IPS DF 4.7 (cell line): ENCODE measurements around the gene GRAPL.
"Not testable (repeated sequence)": the region's sequence is repeated elsewhere in the genome, so short reads cannot be mapped to it uniquely, and the experiment has no call there.

Source experiments
- DNase-seq: peaks from one replicate; pipeline ENCODE4 v3.0.0-alpha.2; 2013; ENCODE audit warnings: low spot score; ENCODE audit errors: extremely low read depth

The GRAPL gene

GRCh38 chr17:19188870-19189708 is 61.7 kb downstream of the GRAPL start:
- DNase-seq, result not testable (repeated sequence)

- DNase-seq, result not testable (repeated sequence)
Measured at GRCh38 chr17:19189781-19190405, 62.5 kb downstream of the GRAPL start.

GRCh38 chr17:19196382-19197204 is 69.2 kb downstream of the GRAPL start:
- DNase-seq, result not testable (repeated sequence)

DNA sequence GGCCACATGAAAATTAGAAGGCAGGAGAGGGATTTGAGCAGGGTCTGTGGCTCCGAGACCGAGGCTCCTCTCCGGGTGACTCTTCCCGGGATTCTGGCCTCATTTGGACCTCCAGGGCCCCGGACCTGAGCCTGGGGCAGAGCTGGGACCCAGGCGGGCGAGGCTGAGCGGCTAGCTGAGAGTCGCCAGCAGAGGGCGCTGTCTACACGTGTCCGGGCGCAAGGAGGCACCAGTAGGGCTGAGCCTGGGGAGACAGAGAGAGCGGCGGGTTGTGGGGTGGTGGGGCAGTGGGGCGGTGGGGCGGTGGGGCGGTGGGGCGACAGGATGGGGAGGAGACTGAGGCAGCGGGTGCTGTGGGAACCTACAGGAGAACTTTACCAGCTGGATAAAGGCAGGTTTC is 75.1 kb downstream of the GRAPL start:
- DNase-seq, result not testable (repeated sequence)

GRCh38 chr17:19203429-19203828 is 76.0 kb downstream of the GRAPL start:
- not testable (repeated sequence) for DNase-seq
